GM18508 (cell line): Measurements from ENCODE around the gene CCDC61.

Source experiments
- ATAC-seq: cut with Tn5 transposase; IDR thresholded peaks from one replicate; pipeline ENCODE4 v1.9.1; 2021; ENCODE audit warnings: moderate number of reproducible peaks; ENCODE audit not compliant: insufficient read depth, unreplicated experiment

Gene CCDC61

DNA sequence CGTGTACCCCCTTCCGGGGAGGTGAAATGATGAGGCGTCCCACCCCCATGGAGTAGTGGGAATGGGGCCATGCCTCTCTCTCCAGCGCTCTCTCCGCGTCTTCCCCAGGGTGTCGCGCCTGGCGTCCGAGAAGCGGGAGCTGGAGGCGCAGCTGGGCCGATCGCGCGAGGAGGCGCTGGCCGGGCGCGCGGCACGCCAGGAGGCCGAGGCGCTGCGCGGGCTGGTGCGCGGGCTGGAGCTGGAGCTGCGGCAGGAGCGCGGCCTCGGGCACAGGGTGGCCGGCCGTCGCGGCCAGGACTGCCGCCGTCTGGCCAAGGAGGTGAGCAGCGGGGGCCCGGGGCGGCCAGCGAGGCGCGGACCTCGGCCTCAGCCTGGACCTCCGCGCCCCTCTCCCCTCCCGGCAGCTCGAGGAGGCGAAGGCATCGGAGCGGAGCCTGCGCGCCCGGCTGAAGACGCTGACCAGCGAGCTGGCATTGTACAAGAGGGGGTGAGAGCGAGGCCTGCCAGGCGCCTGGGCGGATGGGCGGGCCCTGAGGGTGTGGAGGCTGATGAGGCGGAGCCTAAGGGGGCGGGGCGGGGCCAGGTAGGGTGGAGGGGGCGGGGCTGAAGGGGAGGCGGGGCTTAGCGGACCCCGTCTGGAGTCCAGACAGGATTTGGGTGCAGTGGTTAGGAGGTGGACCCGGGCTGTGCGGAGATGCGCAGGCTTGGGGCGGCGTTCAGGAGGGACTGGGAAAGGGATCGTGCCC, 19.8 kb downstream of the CCDC61 start:
- ATAC-seq: no peak

DNA sequence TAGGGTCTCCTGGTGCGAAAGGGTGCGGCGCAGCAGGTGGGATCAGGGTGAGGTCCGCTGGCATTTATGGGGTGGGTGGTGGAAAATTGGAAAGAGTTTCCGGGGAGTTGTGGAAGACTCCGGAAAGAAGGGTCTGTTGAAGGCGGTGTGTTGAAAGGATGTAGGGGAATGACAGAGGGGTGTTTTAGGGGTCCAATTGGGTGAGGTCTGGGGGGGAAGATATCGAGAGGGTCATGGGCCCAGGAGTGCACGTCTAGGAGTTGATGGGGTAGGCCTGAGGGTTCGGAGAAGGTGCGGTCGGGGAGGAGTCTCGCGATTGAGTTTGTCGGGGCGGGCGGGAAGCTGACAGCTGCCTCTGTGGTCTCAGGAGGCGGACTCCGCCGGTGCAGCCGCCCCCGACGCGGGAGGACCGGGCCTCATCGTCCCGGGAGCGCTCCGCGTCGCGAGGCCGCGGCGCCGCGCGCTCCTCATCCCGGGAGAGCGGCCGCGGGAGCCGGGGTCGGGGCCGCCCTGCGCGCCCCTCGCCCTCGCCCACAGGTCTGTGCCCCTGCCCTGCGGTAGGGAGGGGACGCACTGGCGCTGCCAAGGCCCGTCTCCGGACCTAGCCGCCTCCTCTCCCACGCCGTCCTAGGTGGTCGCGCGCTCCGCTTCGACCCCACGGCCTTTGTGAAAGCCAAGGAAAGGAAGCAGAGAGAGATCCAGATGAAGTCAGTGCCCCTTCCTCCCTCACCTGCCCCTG, 20.6 kb downstream of the CCDC61 start:
- no peak for ATAC-seq

DNA sequence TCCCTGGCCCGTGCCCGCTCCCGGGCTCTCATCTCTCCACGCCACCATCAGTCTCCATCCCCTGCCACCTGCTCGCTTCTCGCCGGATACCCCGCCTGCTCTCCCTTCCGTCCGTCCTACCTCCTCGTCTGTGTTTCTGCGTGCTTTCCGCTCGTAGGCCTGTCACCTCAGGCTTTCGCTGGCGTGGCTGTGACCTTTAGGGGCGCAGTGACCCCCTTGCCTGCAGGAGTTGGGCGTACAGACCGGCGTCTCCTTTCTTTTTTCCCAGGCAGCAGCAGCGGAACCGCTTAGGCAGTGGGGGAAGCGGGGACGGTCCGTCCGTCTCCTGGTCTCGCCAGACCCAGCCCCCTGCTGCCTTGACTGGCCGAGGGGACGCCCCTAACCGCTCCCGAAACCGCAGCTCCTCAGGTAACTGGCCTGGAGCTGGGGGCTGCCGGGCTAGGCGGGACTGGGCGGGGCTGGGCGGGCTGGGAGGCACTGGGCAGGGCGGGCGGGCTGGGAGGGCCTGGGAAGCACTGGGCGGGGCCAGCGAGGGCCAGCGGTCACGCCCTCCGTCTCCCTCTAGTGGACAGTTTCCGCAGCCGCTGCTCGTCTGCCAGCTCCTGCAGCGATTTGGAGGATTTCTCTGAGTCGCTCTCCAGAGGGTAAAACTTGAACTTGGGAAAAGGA, 21.3 kb downstream of the CCDC61 start:
- ATAC-seq: no peak

DNA sequence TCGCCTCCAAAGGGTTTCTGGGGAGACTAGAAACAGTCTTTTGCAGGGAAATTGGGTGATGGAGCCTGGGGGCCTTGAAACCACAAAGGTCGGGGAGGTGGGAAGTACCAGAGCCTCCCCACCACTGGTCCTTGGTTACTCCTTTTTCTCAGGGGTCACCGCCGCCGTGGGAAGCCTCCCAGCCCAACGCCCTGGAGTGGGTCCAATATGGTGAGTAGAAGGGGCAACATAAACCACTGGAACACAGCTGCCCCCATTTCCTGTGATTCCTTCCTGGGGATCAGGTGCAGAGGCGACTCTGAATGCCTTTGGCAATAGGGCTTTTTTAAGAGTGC, 21.8 kb downstream of the CCDC61 start:
- no peak for ATAC-seq

DNA sequence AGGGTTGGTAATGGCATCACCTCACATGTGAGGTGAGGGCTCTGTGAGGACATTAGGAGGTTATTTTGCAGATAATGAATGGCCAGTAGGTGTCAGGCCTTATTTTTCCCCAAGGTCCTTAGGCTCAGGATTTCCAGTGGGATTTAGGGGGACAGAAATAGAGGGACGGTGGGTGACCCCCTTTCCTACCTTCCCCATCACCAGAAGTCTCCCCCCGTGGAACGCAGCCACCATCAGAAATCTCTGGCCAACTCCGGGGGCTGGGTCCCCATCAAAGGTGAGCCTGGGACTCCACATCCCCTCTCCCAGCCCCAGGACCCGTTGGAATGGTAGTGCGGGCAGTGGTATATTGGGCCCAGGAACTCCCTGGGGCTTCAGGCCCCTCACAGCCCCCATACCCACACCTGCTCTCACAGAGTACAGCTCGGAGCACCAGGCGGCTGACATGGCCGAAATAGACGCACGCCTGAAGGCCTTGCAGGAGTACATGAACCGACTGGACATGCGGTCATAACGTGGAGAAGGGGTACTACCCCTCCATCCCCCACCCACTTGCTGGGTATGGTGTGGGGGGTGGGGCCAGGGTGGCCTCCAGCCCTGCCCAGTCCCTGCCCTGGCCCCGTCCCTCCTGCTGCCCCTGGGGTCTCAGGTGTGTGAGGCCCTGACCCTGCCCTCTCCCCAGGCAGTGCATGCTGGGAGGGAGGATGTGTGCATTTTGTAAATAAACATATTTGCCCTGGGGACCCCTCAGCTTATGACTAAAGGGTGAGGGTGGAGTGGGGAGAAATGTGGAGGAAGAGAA, 22.8 kb downstream of the CCDC61 start:
- ATAC-seq: no peak

DNA sequence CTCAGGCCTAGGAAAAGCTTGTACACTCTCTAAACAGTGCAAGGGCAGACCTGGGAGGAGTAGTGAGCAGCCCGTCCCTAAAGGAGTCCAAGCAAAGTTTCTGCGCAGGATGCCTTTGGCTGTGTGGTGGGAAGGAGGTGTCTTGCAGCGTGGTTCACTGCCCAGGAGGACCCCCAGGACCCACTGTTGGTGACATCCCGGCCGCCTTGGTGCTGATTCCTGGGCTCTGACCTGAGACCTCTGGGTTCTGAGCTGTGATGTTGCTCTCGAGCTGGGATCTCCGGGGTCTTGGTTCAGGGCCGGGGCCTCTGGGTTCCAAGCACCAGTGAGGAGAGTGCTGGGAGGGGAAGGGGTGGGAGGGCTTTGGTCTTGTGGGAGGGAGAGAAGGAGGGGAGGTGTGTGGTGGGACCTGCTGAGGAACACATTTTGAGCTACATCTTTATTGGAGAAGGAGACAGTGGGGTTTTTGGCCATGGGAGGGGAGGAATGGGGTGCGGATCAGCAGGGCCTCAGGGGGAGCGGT, 23.5 kb downstream of the CCDC61 start:
- ATAC-seq: no peak

DNA sequence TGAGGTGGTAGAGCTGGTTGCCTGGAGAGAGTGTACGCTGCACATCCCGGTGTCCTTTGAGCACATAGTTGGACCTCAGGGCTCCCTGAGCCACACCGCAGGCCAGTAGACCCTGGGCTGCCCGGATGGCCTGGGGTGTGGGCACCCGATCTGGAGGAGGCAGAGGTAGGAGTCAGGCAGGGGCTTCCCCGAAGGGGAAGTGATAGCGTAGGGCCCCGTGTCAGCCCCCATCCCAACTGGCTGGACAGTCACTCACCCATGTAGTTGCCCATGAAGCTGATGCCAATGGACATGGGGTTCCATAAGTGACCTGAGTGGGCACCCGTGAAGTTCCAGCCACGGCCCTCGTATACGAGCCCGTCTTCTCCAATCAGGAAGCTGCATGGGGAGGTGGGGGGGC, 24.0 kb downstream of the CCDC61 start:
- no peak for ATAC-seq

DNA sequence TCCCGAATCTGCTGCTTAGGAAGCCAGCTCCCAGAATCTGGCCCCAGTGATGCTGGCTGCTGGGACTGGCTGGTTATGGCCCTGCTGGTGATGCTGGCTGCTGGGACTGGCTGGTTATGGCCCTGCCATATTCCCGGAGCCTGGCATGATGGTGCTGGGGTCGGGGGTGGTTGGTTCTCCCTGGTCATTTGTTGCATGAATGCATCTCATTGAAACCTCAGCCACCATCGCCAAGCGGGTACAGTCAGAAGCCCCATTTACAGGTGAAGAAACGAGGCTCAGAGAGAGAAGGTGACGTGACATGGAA, 25.5 kb downstream of the CCDC61 start:
- no peak for ATAC-seq

DNA sequence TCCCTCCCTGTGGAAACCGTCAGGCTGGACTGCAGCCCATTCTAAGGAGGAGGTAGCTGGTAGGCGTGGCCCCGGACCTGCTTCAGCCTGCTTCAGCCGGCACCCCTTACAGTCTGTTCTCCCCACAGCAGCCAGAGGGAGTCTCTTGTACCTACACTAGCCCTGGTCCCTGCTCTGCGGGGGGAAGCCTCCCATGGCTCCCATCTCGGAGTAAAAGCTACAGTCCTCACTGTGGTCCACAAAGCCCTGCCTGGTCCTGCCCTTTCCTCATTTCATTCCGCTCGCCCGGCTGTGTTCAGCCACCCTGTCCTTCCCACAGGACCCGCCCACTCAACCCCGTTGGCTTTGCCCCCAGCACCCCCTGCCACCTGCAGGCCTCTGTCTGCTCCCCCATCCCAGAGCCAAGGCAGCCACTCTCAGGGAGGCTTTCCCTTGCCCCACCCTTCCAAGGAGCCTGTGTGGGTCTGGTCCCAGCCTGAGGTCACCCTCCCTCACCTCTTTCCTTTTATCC, 26.3 kb downstream of the CCDC61 start:
- no peak for ATAC-seq

DNA sequence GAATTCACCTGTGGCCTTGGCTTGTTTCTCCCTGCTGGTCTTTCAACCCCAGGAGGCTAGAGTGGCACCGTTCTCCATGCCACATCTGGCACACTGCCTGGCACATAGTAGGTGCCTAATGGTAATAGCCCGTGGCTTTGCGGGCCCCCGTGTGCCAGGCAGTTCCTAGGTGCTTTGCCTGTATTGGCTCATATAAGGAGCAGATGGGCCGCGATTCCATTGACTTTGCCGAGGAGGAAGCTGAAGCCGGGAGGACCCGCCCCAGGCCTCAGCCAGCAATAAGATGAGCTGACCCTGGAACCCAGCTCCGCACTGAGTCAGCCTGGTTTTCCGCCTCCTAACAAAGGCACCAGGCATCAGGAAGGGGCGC, 26.8 kb downstream of the CCDC61 start:
- no peak for ATAC-seq

DNA sequence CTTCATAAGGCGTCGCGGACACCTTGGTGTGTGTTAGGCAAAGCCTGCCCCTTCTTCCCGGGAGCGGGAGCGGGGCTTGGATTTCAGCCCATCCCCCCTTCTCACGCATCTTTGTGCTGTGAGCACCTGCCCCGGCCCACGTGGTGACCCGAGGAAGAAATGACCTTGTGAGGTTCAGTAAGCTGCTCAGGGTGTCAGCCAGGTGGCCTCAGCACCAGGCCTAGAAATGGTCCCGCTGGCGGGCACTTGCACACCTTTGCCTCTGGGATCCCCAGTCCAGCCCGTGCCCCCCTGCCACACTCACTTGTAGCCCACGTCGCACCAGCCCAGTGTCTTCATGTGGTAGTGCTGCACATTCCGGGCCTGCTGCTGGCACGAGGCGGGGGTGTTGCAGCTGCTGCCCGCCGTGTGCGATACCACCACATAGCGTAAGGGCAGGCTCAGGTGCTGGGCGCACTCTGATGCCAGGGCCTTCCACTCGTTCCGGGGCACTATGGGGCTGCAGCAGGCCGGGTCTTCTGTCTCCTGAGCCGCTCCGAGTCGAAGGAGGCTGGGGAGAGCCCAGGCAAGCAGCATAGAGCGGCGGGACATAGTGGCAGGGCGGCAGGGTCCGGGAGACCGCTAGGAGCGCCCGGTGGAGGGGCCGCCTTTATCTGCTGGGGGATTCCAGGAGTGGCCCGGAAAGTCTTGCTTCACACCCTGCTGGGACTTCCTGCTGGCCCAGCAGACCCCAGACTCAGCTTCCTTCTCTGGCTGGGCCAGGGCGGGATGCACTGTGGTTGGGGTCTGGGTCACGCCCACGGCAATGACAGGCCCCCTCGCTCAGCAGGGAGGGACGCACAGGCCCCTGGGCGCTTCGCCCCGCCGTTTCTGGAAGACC, 27.4 kb downstream of the CCDC61 start, which contains the start of gene PGLYRP1:
PGLYRP1 (minus strand) TSS at position 623 of the 880 bp plus-strand sequence; CDS start at position 591, 32 bp downstream.
- ATAC-seq: no peak

DNA sequence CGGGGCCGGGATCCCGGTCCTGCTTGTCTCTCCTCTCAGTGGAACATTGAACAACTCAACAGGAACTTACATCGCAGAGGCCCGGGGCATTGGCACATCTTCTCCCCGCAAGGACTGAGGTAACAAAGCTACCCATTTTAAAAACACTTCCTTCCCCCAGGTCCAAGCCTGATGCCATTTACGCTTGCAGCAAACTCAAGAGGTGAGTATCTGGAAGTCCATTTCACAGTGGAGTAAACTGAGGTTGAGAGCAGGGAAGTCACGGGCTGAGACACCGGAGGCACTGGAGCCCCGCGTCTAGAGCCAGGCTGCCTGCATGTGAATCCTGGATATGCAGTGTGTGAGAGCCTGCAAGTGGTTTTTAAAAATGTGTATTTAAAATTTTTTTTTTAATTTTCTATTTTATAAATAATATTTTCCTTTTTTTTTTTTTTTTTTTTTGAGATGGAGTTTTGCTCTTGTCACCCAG, 28.1 kb downstream of the CCDC61 start:
- no peak for ATAC-seq

DNA sequence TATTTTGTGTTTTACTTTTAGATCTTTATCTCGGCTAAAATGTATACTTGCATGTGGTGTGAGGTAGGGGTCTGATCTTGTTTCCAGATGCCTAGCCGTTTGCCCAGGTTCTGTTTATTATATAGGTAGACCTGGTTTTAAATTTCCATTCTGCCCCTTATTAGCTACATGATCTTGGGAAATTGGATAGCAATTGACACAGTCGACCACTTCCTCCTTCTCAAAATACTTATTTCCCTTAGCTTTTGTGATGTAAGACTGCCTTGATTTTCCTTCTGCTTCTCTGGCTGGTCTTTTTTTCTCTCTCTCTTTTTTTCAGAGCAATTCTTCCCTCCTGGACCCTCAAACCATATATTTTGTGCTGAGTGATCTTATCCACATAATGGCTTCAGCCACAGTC, 30.6 kb downstream of the CCDC61 start:
- no peak for ATAC-seq

DNA sequence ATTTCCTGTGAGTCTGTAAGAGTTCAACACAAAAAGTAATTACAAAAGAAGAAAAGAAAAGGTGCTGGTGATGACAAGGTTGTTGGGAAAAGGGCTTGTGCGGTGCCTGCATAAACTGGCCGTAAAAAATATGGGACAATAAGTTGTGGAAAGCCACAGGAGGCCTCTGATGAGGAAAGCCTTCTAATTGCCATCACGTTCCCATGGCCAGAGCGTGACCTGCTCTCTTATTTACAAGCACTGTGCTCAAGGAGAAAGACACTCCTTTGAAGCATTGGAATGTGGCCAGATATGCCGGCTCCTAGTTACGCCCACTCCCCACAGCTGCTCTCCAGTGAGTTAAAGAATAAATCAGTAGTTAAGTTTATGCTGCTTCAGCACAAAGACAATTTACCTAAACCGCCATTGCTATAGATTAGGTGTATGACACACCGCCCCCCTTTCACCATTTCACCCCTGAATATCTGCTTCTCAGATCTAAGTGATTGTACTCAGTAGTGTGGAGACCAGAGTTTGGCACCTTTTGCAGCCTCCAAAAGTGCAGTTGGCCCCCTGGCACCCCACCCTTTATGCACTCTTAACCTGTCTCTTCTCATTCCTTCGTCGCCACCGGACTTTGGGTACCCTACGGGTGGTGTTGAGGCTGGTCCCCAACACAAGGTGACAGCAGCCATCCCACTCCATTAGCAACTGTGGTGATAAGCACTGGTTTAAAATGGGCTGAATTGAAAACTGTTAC, 35.7 kb downstream of the CCDC61 start:
- no peak for ATAC-seq

DNA sequence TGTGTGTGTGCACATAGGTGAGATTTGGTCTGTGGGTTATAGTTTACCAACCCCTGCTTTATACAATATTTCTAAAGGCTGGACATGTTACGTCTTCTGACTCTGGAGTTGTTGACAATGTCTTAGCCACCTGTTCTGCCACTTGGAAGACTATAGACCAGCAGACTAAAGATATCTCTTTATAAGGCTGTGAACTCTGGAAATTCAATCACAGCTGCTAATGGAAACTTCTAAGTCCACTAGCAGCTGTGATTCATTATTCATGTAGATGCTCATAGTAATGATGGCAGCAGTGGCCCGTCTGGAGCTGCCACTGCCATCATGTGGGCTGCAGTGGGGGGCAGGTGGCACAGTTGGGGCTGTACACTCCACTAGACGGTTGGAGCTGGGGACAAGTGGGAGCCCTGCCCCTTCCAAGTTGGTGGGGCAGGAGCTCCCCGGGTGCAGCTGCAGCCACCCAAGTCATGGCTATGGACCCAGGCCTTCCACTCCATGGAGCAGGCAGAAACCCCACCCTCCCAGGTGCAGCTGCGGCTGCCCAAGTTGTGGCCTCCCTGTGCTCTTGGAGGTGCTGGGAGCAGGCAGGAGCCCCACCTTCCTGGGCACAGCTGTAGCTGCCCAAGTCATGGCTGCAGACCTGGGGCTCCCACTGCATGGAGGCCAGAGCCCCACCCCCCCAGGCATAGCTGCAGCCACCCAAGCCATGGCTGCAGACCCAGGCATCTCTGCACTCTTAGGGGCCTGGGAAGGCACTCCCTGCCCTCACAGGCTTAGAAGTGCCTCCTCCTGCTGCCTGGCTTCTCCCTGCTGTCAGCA, 36.7 kb downstream of the CCDC61 start:
- ATAC-seq: no peak

DNA sequence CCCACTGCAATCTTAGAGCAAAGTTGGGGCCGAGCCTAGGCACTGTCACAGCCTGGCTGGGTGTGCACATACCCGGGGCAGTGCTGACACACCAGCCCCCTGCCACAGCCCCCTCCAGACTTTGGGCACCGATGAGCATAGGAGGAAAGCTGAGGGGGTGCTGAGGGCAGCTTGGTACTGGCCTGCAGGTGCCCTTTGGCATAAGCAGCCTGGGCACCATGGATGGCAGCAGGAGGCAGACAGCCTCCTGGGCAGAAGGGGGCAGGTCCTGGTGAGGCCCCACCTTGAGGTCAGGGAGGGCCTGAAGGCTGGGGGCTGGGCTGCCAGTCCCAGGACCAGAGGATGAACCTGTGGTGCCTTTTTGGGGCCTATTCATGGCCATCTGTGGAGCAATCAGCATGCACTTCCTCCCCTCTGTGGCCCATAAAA, 37.3 kb downstream of the CCDC61 start:
- ATAC-seq: no peak

DNA sequence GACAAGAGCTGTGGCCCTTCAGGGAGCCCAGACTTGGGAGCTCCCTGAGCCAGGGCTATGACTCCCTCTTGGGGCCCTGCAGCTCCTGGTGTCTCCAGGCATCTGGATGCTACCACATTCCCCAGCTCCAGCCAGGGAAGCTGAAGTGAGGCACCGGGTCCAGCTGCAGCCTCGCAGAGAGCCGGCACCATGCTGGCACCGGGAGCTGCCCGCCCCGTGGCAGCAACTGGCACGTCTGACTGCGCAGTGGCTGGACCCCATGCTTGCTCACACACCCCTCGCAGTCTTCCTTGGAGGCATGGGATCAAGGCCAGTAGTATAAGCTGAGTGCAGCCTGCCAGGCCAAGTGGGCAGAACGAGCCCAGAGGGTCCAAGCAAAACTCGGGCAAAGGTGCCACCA, 38.1 kb downstream of the CCDC61 start:
- no peak for ATAC-seq

DNA sequence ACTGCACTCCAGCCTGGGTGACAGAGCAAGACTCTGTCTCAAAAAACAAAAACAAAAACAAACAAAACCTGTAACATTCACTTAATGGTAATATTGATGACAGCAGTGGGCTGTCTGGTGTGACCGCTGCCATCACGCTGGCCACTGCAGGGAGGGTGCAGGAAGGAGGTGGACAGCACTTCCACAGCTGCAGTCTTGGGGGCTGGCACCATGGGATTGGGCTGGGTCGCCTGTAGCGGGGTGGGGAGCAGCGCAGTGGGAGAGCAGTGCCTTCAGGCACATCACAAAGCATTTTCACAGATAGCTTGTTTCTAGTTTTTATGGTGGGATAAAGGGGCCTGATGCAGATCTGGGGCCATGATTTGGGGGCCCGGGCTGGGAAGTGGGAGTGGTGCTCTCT, 40.3 kb downstream of the CCDC61 start:
- no peak for ATAC-seq
